Choroid plexus epithelial cell (primary cell): Measurements from ENCODE around the gene RAD51.

Experiments
- DNase-seq: peaks from one replicate; pipeline ENCODE4 v3.0.0-alpha.2; 2010; ENCODE audit warnings: low read depth
- H3K4me3 ChIP-seq: 2 replicates; pipeline ENCODE4 v1.5.1; 2011; ENCODE audit warnings: low read depth, mild to moderate bottlenecking, control low read depth, low read length, moderate library complexity
- TF ChIP-seq, protein P1 (sequence below): conservative IDR thresholded peaks from 2 replicates; pipeline ENCODE4 v1.5.1; 2011; ENCODE audit warnings: low read depth, mild to moderate bottlenecking, control low read depth, inconsistent platforms, low read length, moderate library complexity

RAD51 gene

GRCh38 chr15:40696228-40696627, 1.3 kb downstream of the RAD51 start:
- H3K4me3 ChIP-seq, result peak overlapping the region; percentile 98
- TF ChIP-seq, protein P1, sequence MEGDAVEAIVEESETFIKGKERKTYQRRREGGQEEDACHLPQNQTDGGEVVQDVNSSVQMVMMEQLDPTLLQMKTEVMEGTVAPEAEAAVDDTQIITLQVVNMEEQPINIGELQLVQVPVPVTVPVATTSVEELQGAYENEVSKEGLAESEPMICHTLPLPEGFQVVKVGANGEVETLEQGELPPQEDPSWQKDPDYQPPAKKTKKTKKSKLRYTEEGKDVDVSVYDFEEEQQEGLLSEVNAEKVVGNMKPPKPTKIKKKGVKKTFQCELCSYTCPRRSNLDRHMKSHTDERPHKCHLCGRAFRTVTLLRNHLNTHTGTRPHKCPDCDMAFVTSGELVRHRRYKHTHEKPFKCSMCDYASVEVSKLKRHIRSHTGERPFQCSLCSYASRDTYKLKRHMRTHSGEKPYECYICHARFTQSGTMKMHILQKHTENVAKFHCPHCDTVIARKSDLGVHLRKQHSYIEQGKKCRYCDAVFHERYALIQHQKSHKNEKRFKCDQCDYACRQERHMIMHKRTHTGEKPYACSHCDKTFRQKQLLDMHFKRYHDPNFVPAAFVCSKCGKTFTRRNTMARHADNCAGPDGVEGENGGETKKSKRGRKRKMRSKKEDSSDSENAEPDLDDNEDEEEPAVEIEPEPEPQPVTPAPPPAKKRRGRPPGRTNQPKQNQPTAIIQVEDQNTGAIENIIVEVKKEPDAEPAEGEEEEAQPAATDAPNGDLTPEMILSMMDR, result no peak
- DNase-seq, result no peak

GRCh38 chr15:40697916-40698315, 2.9 kb downstream of the RAD51 start:
- TF ChIP-seq, protein P1, result no peak
- H3K4me3 ChIP-seq, result no peak overlapping the region
- no peak for DNase-seq

GRCh38 chr15:40702077-40702476, 7.1 kb downstream of the RAD51 start:
- DNase-seq, result peak; percentile 61
- TF ChIP-seq, protein P1, result peak; percentile 44
- H3K4me3 ChIP-seq, result no peak overlapping the region

GRCh38 chr15:40706121-40706520, 11.1 kb downstream of the RAD51 start:
- TF ChIP-seq, protein P1, result no peak

GRCh38 chr15:40714144-40714543, 19.2 kb downstream of the RAD51 start:
- H3K4me3 ChIP-seq, result no peak overlapping the region
- TF ChIP-seq, protein P1, result no peak
- no peak for DNase-seq

More at GRCh38 chr15:40706121-40706520, 11.1 kb downstream of the RAD51 start:
- no peak overlapping the region for H3K4me3 ChIP-seq
- DNase-seq, result no peak

- TF ChIP-seq, protein P1, result no peak
- DNase-seq, result no peak
- H3K4me3 ChIP-seq, result no peak overlapping the region
These were observed 21.2 kb downstream of the RAD51 start for GRCh38 chr15:40716165-40716564.

- TF ChIP-seq, protein P1, result no peak
- DNase-seq, result peak; percentile 3
These were observed 26.7 kb downstream of the RAD51 start for GRCh38 chr15:40721701-40722100.

More at GRCh38 chr15:40721701-40722100, 26.7 kb downstream of the RAD51 start:
- H3K4me3 ChIP-seq, result no peak overlapping the region
